SU-DHL-6 (cell line): ENCODE measurements around the gene MAP7.

ENCODE experiments used
- CTCF ChIP-seq: fragments of 200-600 bp; sonication (generic); IDR thresholded peaks from one replicate; pipeline ENCODE4 v1.5.1; 2017; ENCODE audit warnings: antibody characterized with exemption, mild to moderate bottlenecking, low read length, moderate library complexity; ENCODE audit not compliant: insufficient read depth, poor library complexity, severe bottlenecking
- EZH2phosphoT487 ChIP-seq: fragments of 200-600 bp; sonication (generic), shearing (Covaris generic); conservative IDR thresholded peaks from 2 replicates; pipeline ENCODE4 v1.6.1; 2018; ENCODE audit warnings: mild to moderate bottlenecking, antibody characterized with exemption, low read length, moderate library complexity, mixed read lengths

GRCh38 chr6:136334853-136335252 lies 215.4 kb downstream of the MAP7 start:
- TF ChIP-seq CTCF (no peak), EZH2phosphoT487 (no peak)
